Measurements from ENCODE around the gene IFT88.

The IFT88 gene, protein sequence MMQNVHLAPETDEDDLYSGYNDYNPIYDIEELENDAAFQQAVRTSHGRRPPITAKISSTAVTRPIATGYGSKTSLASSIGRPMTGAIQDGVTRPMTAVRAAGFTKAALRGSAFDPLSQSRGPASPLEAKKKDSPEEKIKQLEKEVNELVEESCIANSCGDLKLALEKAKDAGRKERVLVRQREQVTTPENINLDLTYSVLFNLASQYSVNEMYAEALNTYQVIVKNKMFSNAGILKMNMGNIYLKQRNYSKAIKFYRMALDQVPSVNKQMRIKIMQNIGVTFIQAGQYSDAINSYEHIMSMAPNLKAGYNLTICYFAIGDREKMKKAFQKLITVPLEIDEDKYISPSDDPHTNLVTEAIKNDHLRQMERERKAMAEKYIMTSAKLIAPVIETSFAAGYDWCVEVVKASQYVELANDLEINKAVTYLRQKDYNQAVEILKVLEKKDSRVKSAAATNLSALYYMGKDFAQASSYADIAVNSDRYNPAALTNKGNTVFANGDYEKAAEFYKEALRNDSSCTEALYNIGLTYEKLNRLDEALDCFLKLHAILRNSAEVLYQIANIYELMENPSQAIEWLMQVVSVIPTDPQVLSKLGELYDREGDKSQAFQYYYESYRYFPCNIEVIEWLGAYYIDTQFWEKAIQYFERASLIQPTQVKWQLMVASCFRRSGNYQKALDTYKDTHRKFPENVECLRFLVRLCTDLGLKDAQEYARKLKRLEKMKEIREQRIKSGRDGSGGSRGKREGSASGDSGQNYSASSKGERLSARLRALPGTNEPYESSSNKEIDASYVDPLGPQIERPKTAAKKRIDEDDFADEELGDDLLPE

DNA sequence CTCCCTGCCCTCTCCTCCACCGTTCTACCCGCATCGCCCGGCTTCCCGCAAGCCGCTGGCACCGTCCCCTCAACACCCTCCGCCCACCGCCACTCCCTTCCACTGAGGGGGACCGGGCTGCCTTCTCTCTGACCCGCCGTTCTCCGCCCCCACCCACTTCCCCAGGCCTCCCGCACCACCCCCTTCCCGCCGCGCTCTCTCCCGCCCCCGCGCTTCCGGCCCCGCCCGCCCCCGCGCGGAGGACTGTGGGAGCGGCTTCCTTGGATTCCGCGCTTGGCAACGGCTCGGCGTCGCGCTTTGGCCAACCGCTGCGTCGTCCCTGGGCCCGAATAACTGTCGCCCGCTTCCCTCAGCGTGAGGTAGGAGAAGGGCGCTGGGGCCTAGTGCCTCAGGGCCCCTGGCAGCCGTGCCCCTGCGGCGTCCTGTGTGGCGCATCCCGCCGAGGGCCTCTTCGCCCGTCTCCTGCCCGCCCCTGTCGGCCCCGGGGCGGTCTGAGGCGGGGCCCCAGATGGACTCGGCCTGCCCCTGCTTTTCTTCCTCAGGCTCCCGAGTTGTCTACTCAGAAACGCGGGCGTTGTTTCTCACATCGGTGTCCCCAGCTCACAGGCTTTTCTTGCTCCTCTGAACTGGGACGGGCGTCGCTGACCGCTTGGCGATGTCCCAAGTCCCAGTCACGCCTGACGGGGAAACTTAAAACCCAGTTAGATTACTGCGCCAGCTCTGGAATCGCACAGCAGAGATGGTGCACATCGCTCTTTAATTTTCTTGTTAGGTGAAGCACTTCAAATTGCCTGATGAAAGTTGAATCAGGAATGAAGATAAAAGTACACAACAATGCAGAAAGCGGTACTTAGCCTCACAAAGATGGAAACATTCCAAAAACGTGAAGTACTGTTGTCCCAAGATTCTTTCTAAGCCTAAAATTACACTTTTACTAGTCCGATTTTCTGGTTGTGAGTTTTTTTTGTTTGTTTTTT lies at the start of gene IFT88:
Gene IFT88, plus strand, starts transcription at position 260 of the 977 bp plus-strand sequence. CDS start 7,229 bp downstream, outside the sequence.
- peak within 1 kb of the TSS; percentile 94 for H3K27ac ChIP-seq
- TF ChIP-seq, protein P1, sequence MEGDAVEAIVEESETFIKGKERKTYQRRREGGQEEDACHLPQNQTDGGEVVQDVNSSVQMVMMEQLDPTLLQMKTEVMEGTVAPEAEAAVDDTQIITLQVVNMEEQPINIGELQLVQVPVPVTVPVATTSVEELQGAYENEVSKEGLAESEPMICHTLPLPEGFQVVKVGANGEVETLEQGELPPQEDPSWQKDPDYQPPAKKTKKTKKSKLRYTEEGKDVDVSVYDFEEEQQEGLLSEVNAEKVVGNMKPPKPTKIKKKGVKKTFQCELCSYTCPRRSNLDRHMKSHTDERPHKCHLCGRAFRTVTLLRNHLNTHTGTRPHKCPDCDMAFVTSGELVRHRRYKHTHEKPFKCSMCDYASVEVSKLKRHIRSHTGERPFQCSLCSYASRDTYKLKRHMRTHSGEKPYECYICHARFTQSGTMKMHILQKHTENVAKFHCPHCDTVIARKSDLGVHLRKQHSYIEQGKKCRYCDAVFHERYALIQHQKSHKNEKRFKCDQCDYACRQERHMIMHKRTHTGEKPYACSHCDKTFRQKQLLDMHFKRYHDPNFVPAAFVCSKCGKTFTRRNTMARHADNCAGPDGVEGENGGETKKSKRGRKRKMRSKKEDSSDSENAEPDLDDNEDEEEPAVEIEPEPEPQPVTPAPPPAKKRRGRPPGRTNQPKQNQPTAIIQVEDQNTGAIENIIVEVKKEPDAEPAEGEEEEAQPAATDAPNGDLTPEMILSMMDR (conservative IDR thresholded peaks at IDR 0.05), result no peak
- TF ChIP-seq ZFX (IDR thresholded peaks at IDR 0.05), result peak; percentile 94

DNA sequence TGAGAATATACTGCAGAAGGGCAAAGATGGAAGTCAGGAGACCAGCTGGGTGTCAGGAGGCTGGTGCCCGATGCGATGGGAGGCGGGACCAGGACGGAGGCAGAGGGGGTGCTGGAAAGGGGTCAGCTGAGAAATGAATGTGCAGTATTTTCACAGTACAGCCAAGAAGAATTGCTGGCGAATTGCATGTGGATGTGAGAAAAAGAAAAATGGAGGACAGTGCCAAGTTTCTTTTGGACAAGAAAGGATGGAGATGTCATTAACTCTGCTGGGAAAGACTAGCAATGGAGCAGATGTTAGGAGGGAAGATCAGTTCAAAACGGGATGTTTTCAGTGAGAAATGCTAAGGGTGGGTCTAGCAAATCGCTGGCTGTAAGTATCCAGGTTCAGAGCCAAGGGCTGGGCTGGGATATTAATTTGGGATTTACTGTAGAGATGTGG lies 48.3 kb upstream of the IFT88 start:
- no peak for TF ChIP-seq ZFX (IDR thresholded peaks at IDR 0.05)
- TF ChIP-seq, protein P1 (conservative IDR thresholded peaks at IDR 0.05), result no peak
- no peak overlapping the region for H3K27ac ChIP-seq

DNA sequence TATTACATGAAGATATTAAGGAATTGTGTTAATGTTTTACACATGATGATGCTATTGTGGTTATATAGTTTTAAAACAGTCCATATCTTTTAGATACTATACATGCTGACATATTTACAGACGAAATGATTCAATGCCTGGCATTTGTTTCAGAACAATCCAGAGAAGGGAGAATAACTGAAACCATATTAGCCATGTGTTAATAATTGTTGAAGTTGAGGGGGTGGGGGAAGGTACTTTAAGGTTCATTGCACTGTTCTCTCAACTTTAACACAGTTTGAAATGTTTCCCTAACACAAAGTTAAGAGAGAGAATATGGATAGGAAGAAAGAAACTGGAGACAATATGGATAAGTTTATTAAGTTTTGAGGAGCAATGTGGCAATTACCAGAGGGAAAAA lies 47.1 kb upstream of the IFT88 start:
- TF ChIP-seq, protein P1 (conservative IDR thresholded peaks at IDR 0.05), result no peak
- TF ChIP-seq ZFX (IDR thresholded peaks at IDR 0.05), result no peak
- no peak overlapping the region for H3K27ac ChIP-seq

DNA sequence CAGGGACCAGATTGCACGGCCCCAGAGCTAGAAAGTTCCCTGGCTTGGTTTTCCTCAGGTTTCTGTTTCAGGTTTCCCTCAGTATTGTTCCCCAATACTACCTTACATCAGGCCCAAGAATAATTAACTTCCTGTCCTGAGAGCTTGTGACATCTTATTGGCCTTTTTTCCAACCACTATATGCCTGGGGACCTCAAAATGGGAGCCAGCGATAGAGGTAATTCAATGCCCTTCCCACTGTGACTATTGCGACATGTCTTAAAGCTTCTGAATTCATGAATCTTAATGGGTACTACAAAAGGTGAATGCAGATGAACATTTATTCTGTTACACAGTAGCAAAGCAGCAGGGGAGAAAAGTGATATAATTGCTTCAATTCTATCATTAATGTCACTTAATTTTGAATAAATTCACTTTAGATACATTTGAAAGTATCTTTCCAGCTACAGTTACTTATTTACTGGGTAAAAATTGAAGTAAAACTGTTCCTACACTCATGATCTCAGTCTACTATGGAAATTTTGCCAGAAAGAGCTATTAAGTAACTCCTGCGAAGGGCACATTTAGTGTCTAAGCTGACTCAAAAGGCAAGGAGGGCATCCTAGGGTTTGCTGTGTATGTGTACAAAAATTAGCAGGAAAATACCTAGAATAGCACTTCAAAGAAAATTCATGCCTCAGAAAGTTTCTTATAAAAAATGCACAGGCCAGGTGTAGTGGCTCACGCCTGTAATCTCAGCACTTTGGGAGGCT lies 45.4 kb upstream of the IFT88 start:
- no peak overlapping the region for H3K27ac ChIP-seq
- TF ChIP-seq, protein P1 (conservative IDR thresholded peaks at IDR 0.05), result no peak
- no peak for TF ChIP-seq ZFX (IDR thresholded peaks at IDR 0.05)

DNA sequence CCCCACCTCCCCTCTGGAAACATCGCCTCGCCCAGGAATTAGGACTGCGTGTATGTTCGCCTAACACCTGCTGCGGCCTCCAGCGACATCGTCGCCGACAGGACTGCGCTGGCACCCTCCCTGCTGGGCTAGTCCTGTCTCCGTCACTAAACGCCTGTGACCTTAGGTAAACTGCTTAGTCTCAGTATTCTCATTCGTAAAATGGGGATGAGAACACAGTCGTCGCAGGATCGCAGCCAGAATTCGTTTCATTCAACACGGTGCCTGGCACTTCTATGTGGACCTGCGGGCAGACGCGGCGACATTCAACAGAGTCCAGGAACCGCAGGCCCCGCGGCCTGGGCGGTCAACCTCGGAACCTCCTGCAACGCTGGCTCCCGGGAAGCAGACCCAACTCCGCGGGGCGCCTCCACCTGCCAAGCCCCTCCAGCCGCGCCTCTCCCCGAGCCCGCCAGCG lies 41.8 kb upstream of the IFT88 start:
- H3K27ac ChIP-seq, result peak overlapping the region; percentile 89
- TF ChIP-seq, protein P1 (conservative IDR thresholded peaks at IDR 0.05), result no peak
- TF ChIP-seq ZFX (IDR thresholded peaks at IDR 0.05), result peak; percentile 99

Data from C4-2B (cell line).